Activated CD4-positive, alpha-beta memory T cell treated with anti-CD3 and anti-CD28 coated beads, Interleukin-2, amount 10 ng/mL, durations not matched to agents 7 days and 5 days (primary cell): ENCODE results near the gene MBTPS2. TPM values are rescaled to one million over a fixed set of nuclear protein-coding genes. Genes with fewer than 3 reads are reported as not detected.
"Not testable (repeated sequence)": the region's sequence is repeated elsewhere in the genome, so short reads cannot be mapped to it uniquely, and the experiment has no call there.

Source experiments
- CTCF ChIA-PET: fragments of 350-600 bp; sonication (Branson Sonifier 250); formaldehyde crosslinking; loops from one replicate; lab custom pipeline; 2021; ENCODE audit warnings: antibody characterized with exemption, inconsistent platforms; lab: Charles Lee
- POLR2A ChIA-PET: fragments of 350-600 bp; sonication (Branson Sonifier 250); formaldehyde crosslinking; loops from one replicate; lab custom pipeline; 2021; ENCODE audit warnings: antibody characterized with exemption; lab: Charles Lee
- DNase-seq: peaks from one replicate; pipeline ENCODE4 v3.0.0-alpha.2; 2020
- H3K27ac Mint-ChIP-seq: one replicate; pipeline ENCODE4 v1.8.0; 2021; ENCODE audit warnings: mild to moderate bottlenecking, mixed read lengths
- H3K27me3 Mint-ChIP-seq: one replicate; pipeline ENCODE4 v1.8.0; 2021; ENCODE audit warnings: mixed read lengths
- H3K36me3 Mint-ChIP-seq: one replicate; pipeline ENCODE4 v1.8.0; 2021; ENCODE audit warnings: low read depth, mixed read lengths
- H3K4me1 Mint-ChIP-seq: one replicate; pipeline ENCODE4 v1.8.0; 2021; ENCODE audit warnings: mixed read lengths
- H3K4me3 Mint-ChIP-seq: one replicate; pipeline ENCODE4 v1.8.0; 2021; ENCODE audit warnings: mild to moderate bottlenecking, mixed read lengths
- H3K9me3 Mint-ChIP-seq: one replicate; pipeline ENCODE4 v1.8.0; 2021; ENCODE audit warnings: mixed read lengths
- total RNA-seq, 2 experiments: library from RNA; stranded (reverse); gene quantifications; one replicate each; pipeline ENCODE4 v1.2.3, GENCODE V29; 2021

The MBTPS2 gene
- total RNA-seq, 2 experiments from 2014 or later, result 8.5 to 9.1 TPM

GRCh38 chrX:21873063-21873775 is 33.8 kb downstream of the MBTPS2 start:
- CTCF ChIA-PET, result no interaction called here
- no peak for DNase-seq
- POLR2A ChIA-PET, result no interaction called here
- H3K27ac Mint-ChIP-seq, result no peak overlapping the region
- H3K4me1 Mint-ChIP-seq, result no peaks in the 10 kb centered on the region
- H3K4me3 Mint-ChIP-seq, result no peak overlapping the region
- H3K36me3 Mint-ChIP-seq, result peaks cover 3% of the 10 kb centered on the region
- no peaks in the 10 kb centered on the region for H3K27me3 Mint-ChIP-seq
- no peaks in the 10 kb centered on the region for H3K9me3 Mint-ChIP-seq

- H3K27ac Mint-ChIP-seq, CTCF ChIA-PET, H3K36me3 Mint-ChIP-seq: not testable (repeated sequence)
Measured at GRCh38 chrX:21874182-21874581, 34.8 kb downstream of the MBTPS2 start.

GRCh38 chrX:21875013-21875412 is 35.6 kb downstream of the MBTPS2 start:
- Mint-ChIP-seq H3K36me3 (peaks cover 3% of the 10 kb centered on the region), H3K9me3 (no peaks in the 10 kb centered on the region), H3K4me3 (no peak overlapping the region), H3K27ac (no peak overlapping the region), H3K4me1 (no peaks in the 10 kb centered on the region), H3K27me3 (no peaks in the 10 kb centered on the region)
- ChIA-PET CTCF (no interaction called here), POLR2A (no interaction called here)
- no peak for DNase-seq

More at GRCh38 chrX:21874182-21874581, 34.8 kb downstream of the MBTPS2 start:
- POLR2A ChIA-PET, H3K9me3 Mint-ChIP-seq, H3K27me3 Mint-ChIP-seq, H3K4me1 Mint-ChIP-seq, H3K4me3 Mint-ChIP-seq, DNase-seq: not testable (repeated sequence)

- Mint-ChIP-seq H3K4me1 (no peaks in the 10 kb centered on the region), H3K27me3 (no peaks in the 10 kb centered on the region), H3K27ac (no peak overlapping the region), H3K4me3 (no peak overlapping the region), H3K36me3 (peaks cover 2% of the 10 kb centered on the region), H3K9me3 (no peaks in the 10 kb centered on the region)
- ChIA-PET POLR2A (no interaction called here), CTCF (no interaction called here)
- no peak for DNase-seq
Measured at GRCh38 chrX:21881881-21882574, 42.6 kb downstream of the MBTPS2 start.

- POLR2A ChIA-PET, result no interaction called here
- CTCF ChIA-PET, result no interaction called here
Measured at GRCh38 chrX:21883258-21883657, 43.8 kb downstream of the MBTPS2 start.

GRCh38 chrX:21885568-21885967 is 46.2 kb downstream of the MBTPS2 start:
- ChIA-PET POLR2A (no interaction called here), CTCF (no interaction called here)
- H3K9me3 Mint-ChIP-seq, result no peaks in the 10 kb centered on the region
- no peaks in the 10 kb centered on the region for H3K27me3 Mint-ChIP-seq
- H3K36me3 Mint-ChIP-seq, result peaks cover 2% of the 10 kb centered on the region
- H3K27ac Mint-ChIP-seq, result no peak overlapping the region
- H3K4me1 Mint-ChIP-seq, result no peaks in the 10 kb centered on the region
- no peak overlapping the region for H3K4me3 Mint-ChIP-seq
- no peak for DNase-seq

More at GRCh38 chrX:21883258-21883657, 43.8 kb downstream of the MBTPS2 start:
- Mint-ChIP-seq H3K36me3 (peaks cover 2% of the 10 kb centered on the region), H3K27me3 (no peaks in the 10 kb centered on the region), H3K27ac (no peak overlapping the region), H3K9me3 (no peaks in the 10 kb centered on the region), H3K4me3 (no peak overlapping the region), H3K4me1 (no peaks in the 10 kb centered on the region)
- DNase-seq, result no peak

- no peak overlapping the region for H3K27ac Mint-ChIP-seq
- POLR2A ChIA-PET, result no interaction called here
- DNase-seq, result no peak
- no peaks in the 10 kb centered on the region for H3K9me3 Mint-ChIP-seq
- H3K27me3 Mint-ChIP-seq, result no peaks in the 10 kb centered on the region
- CTCF ChIA-PET, result interaction anchor here (0.7 kb wide), 1 partner anchor 80 kb away, joined by 5 read pairs; no protein-coding TSS in a partner anchor
- H3K36me3 Mint-ChIP-seq, result no peaks in the 10 kb centered on the region
- no peaks in the 10 kb centered on the region for H3K4me1 Mint-ChIP-seq
- H3K4me3 Mint-ChIP-seq, result no peak overlapping the region
Measured at GRCh38 chrX:21905313-21905712, 65.9 kb downstream of the MBTPS2 start.

GRCh38 chrX:21905953-21906352 is 66.5 kb downstream of the MBTPS2 start:
- Mint-ChIP-seq H3K36me3 (no peaks in the 10 kb centered on the region), H3K4me1 (no peaks in the 10 kb centered on the region), H3K9me3 (no peaks in the 10 kb centered on the region), H3K27ac (no peak overlapping the region), H3K27me3 (no peaks in the 10 kb centered on the region), H3K4me3 (no peak overlapping the region)
- DNase-seq, result no peak
- ChIA-PET CTCF (no interaction called here), POLR2A (no interaction called here)

GRCh38 chrX:21907260-21907659 is 67.8 kb downstream of the MBTPS2 start:
- DNase-seq, result no peak
- CTCF ChIA-PET, result no interaction called here
- no peaks in the 10 kb centered on the region for H3K36me3 Mint-ChIP-seq
- POLR2A ChIA-PET, result no interaction called here
- no peaks in the 10 kb centered on the region for H3K4me1 Mint-ChIP-seq
- no peaks in the 10 kb centered on the region for H3K27me3 Mint-ChIP-seq
- H3K27ac Mint-ChIP-seq, result no peak overlapping the region
- H3K4me3 Mint-ChIP-seq, result no peak overlapping the region
- no peaks in the 10 kb centered on the region for H3K9me3 Mint-ChIP-seq

GRCh38 chrX:21911481-21911880 is 72.1 kb downstream of the MBTPS2 start:
- no peaks in the 10 kb centered on the region for H3K36me3 Mint-ChIP-seq
- H3K9me3 Mint-ChIP-seq, result no peaks in the 10 kb centered on the region
- no peak overlapping the region for H3K27ac Mint-ChIP-seq
- no peaks in the 10 kb centered on the region for H3K27me3 Mint-ChIP-seq
- no peak for DNase-seq
- ChIA-PET CTCF (no interaction called here), POLR2A (no interaction called here)
- H3K4me3 Mint-ChIP-seq, result no peak overlapping the region
- no peaks in the 10 kb centered on the region for H3K4me1 Mint-ChIP-seq

- CTCF ChIA-PET, result no interaction called here
- no peaks in the 10 kb centered on the region for H3K9me3 Mint-ChIP-seq
- H3K27ac Mint-ChIP-seq, result no peak overlapping the region
- no peaks in the 10 kb centered on the region for H3K36me3 Mint-ChIP-seq
- no peak for DNase-seq
- no peaks in the 10 kb centered on the region for H3K4me1 Mint-ChIP-seq
- POLR2A ChIA-PET, result no interaction called here
- H3K27me3 Mint-ChIP-seq, result no peaks in the 10 kb centered on the region
- no peak overlapping the region for H3K4me3 Mint-ChIP-seq
Measured at GRCh38 chrX:21912220-21912619, 72.8 kb downstream of the MBTPS2 start.

GRCh38 chrX:21912989-21913388 is 73.6 kb downstream of the MBTPS2 start:
- Mint-ChIP-seq H3K27me3 (no peaks in the 10 kb centered on the region), H3K9me3 (no peaks in the 10 kb centered on the region), H3K36me3 (no peaks in the 10 kb centered on the region), H3K4me1 (no peaks in the 10 kb centered on the region), H3K27ac (no peak overlapping the region), H3K4me3 (no peak overlapping the region)
- CTCF ChIA-PET, result no interaction called here
- POLR2A ChIA-PET, result no interaction called here
- no peak for DNase-seq

GRCh38 chrX:21926116-21926515 is 86.7 kb downstream of the MBTPS2 start:
- ChIA-PET CTCF (no interaction called here), POLR2A (interaction anchor here (2.9 kb wide), 1 partner anchor 15 kb away, joined by 11 read pairs; the partner anchor contains the start of gene SMS)
- Mint-ChIP-seq H3K36me3 (peaks cover 6% of the 10 kb centered on the region), H3K27ac (peak overlapping the region; percentile 21), H3K4me1 (peaks cover 30% of the 10 kb centered on the region), H3K4me3 (no peak overlapping the region), H3K27me3 (no peaks in the 10 kb centered on the region), H3K9me3 (peaks cover 5% of the 10 kb centered on the region)
- DNase-seq, result no peak
